Adrenal gland (tissue), 12 donors: ENCODE data around the gene DHX32. TPM values are rescaled to one million over a fixed set of nuclear protein-coding genes. Genes with fewer than 3 reads are reported as not detected.

Experiments used
- DNase-seq, 7 donors: peaks; one replicate each; pipeline ENCODE4 v3.0.0-alpha.2; 2019 to 2020
- H3K27ac ChIP-seq, 5 donors: fragments of 200-600 bp; sonication (generic) in 4 of 5; 1 replicate in 3 of 5; 2 replicates in 2 of 5; pipeline versions ENCODE4 v1.5.1 to v1.8.0; 2016 to 2020; ENCODE audit warnings: mild to moderate bottlenecking in 1 of 5
- H3K27me3 ChIP-seq: fragments of 200-600 bp; 2 replicates; pipeline ENCODE4 v1.8.0; 2021
- H3K36me3 ChIP-seq, 2 donors: fragments of 200-600 bp; replicated peaks in 1 of 2; 1 replicate in 1 of 2; 2 replicates in 1 of 2; pipeline versions ENCODE4 v1.5.1 to v1.8.0; 2018 to 2022
- H3K4me1 ChIP-seq, 2 donors: fragments of 200-600 bp; replicated peaks in 1 of 2; 1 replicate in 1 of 2; 2 replicates in 1 of 2; pipeline versions ENCODE4 v1.5.1 to v1.8.0; 2018 to 2021
- H3K4me3 ChIP-seq, 4 donors: fragments of 200-600 bp; sonication (generic) in 3 of 4; one replicate each; pipeline ENCODE4 v1.5.1; 2016 to 2018
- H3K9me3 ChIP-seq, 3 donors: fragments of 200-600 bp; sonication (generic) in 1 of 3; replicated peaks in 1 of 3; 1 replicate in 2 of 3; 2 replicates in 1 of 3; pipeline versions ENCODE4 v1.5.1 to v1.8.0; 2016 to 2021
- CTCF ChIP-seq, 6 experiments: fragments of 450-650 bp in 4 of 6; fragments of 200-600 bp in 2 of 6; sonication (generic) in 1 of 6; IDR thresholded peaks; 1 replicate in 5 of 6; 2 replicates in 1 of 6; pipeline versions ENCODE4 v1.5.1 to v1.8.0; 2016 to 2021; ENCODE audit warnings: antibody characterized with exemption in 6 of 6, mild to moderate bottlenecking in 2 of 6, moderate library complexity in 1 of 6
- POLR2A ChIP-seq, 2 donors: fragments of 450-650 bp; IDR thresholded peaks; one replicate each; pipeline ENCODE4 v1.6.1; 2017; ENCODE audit warnings: antibody characterized with exemption in 2 of 2, mild to moderate bottlenecking in 2 of 2, moderate library complexity in 1 of 2
- WGBS, 4 donors: extraction: QIAGEN DNeasy Blood & Tissue Kit in 2 of 4; methylation state at CpG; one replicate each; pipeline versions ENCODE4 v1.1.5 to v1.1.7; 2013 to 2017; 5-methylcytosine and 5-hydroxymethylcytosine counted together
- intact Hi-C, 2 donors: fragments of 100-400 bp; cut with DNase I; formaldehyde crosslinking; loops; one replicate each; pipeline versions ENCODE4 v1.14.1 to v1.15.0; 2022 to 2023
- polyA plus RNA-seq, 3 donors: library from polyadenylated mRNA; stranded (reverse); fragments of 200-250 nt in 2 of 3; fragments of 350-450 nt in 1 of 3; fragmentation: Illumina TruSeq in 1 of 3; extraction: RNeasy Lipid Tissue Mini Kit (QIAGEN cat#74804) in 1 of 3; gene quantifications; one replicate each; pipeline ENCODE4 v1.2.3, GENCODE V29; 2013 to 2014
- total RNA-seq, 9 donors: library from RNA; depleted of rRNA in 4 of 9; stranded (reverse); fragments of >200 nt in 4 of 9; fragments of 120-200 nt in 1 of 9; fragmentation: NEBNext Ultra II Directional in 1 of 9; extraction: Animal tissue kit (Norgen Biotek cat#: 25700) in 1 of 9; gene quantifications; one replicate each; pipeline versions ENCODE4 v1.1.0 to v1.2.4, GENCODE V29; 2013 to 2023
- donor health status: healthy with polysubstance abuse.
- donor health status: Bipolar disorder and iron deficiency.
- donor health status: DM: yes; HTN: yes; CAD: no.
- donor health status: DM: no; HTN: no; CAD: no.
- donor health status: DM: no; HTN: no; CAD: no.
- donor health status: DM: yes; HTN: yes; CAD: no.

The DHX32 gene
- total and polyA plus RNA-seq, 12 donors = 22.0 to 100 (median 39.2) TPM

DNA sequence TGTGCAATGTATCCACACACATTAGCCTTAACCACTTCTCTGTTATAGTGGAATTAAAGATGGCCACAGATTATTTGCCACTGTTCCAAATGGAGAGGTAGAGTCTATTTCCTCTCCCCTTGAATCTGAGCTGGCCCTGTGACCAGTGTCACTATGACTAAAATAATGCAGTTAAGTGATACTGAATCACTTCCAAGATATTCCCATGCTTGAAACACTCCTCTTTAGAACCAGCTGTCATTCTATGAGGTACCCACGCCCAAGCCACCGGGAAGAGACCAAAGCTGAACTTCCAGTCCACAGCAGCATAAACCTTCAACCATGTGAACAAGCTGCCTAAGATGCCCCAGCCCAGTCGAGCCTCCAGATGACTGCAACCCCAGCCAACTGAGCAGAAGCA lies 2.1 kb upstream of the DHX32 start:
- intact Hi-C loops = no loop called here
- H3K27ac ChIP-seq = no peak overlapping the region
- no peaks in the 10 kb centered on the region for H3K9me3 ChIP-seq
- no peaks in the 10 kb centered on the region for H3K27me3 ChIP-seq
- 84 to 96% (median 91%) methylated on average over 3 of the region's 3 CpGs for WGBS, 4 donors
- H3K36me3 ChIP-seq = no peaks in the 10 kb centered on the region
- peaks cover 0 to 20% of the 10 kb centered on the region in 2 donors for H3K4me1 ChIP-seq
- H3K4me3 ChIP-seq = no peak overlapping the region
- TF ChIP-seq POLR2A (IDR thresholded peaks at IDR 0.05) (no peak), CTCF (IDR thresholded peaks at IDR 0.05) (no peak)
- DNase-seq = no peak

- 69 to 85% (median 73%) methylated on average over 1 of the region's 1 CpG for WGBS, 4 donors
- no peak for DNase-seq
- Histone ChIP-seq H3K4me3 (no peak overlapping the region), H3K36me3 (no peaks in the 10 kb centered on the region), H3K9me3 (no peaks in the 10 kb centered on the region), H3K27ac (no peak overlapping the region), H3K4me1 (peaks cover 0 to 20% of the 10 kb centered on the region in 2 donors), H3K27me3 (no peaks in the 10 kb centered on the region)
- intact Hi-C loops = no loop called here
- TF ChIP-seq CTCF (IDR thresholded peaks at IDR 0.05) (no peak), POLR2A (IDR thresholded peaks at IDR 0.05) (no peak)
These were observed 1.5 kb upstream of the DHX32 start for GRCh38 chr10:125882596-125882995.

GRCh38 chr10:125880719-125881118 lies 373 bp downstream of the DHX32 start:
- 36 to 49% (median 44%) methylated on average over 6 of the region's 6 CpGs for WGBS, 4 donors
- TF ChIP-seq POLR2A (IDR thresholded peaks at IDR 0.05) = no peak
- no peak for TF ChIP-seq CTCF (IDR thresholded peaks at IDR 0.05)
- Histone ChIP-seq H3K36me3 (no peaks in the 10 kb centered on the region), H3K4me3 (no peak overlapping the region), H3K27me3 (no peaks in the 10 kb centered on the region), H3K9me3 (no peaks in the 10 kb centered on the region), H3K27ac (peak overlapping the region; percentile 3 to 81 (median 52)), H3K4me1 (peaks cover 0 to 20% of the 10 kb centered on the region in 2 donors)
- intact Hi-C loops = no loop called here
- peak in 1 of 7 donors; percentile 15 for DNase-seq

- Histone ChIP-seq H3K4me1 (peaks cover 0 to 20% of the 10 kb centered on the region in 2 donors), H3K9me3 (no peaks in the 10 kb centered on the region), H3K27me3 (no peaks in the 10 kb centered on the region), H3K36me3 (no peaks in the 10 kb centered on the region), H3K4me3 (no peak overlapping the region), H3K27ac (peak overlapping the region; percentile 47 to 87 (median 68))
- TF ChIP-seq CTCF (IDR thresholded peaks at IDR 0.05) (no peak), POLR2A (IDR thresholded peaks at IDR 0.05) (no peak)
- intact Hi-C loops = no loop called here
- peak; percentile 41 to 72 (median 57) for DNase-seq
- WGBS, 4 donors = 67 to 71% (median 69%) methylated on average over 10 to 11 of the region's 11 CpGs
These were observed 1.9 kb downstream of the DHX32 start for GRCh38 chr10:125878957-125879835.
